HEK293 (cell line): ENCODE results near the gene PNLIPRP1.

Experiments
- CTCF ChIA-PET: fragments of 350-600 bp; formaldehyde crosslinking; extraction: SDS; loops from one replicate; lab custom pipeline; 2021; ENCODE audit warnings: antibody characterized with exemption; lab: Yijun Ruan, JAX
- POLR2A ChIA-PET: fragments of 300-600 bp; formaldehyde crosslinking; extraction: SDS; loops from one replicate; lab custom pipeline; 2020; ENCODE audit warnings: antibody characterized with exemption, inconsistent platforms; lab: Yijun Ruan, JAX
- H3K27ac ChIP-seq: fragments of 200-500 bp; sonication (Bioruptor generic); 2 replicates; pipeline ENCODE4 v1.5.1; 2014; ENCODE audit warnings: low read depth, low read length, control low read depth, inconsistent platforms; ENCODE audit errors: extremely low read depth
- H3K36me3 ChIP-seq, 2 experiments: fragments of 200-500 bp in 1 of 2; sonication (Bioruptor generic) in 1 of 2; 1 replicate in 1 of 2; 2 replicates in 1 of 2; pipeline ENCODE4 v1.5.1; 2014 to 2017; ENCODE audit warnings: inconsistent platforms in 2 of 2, low read length in 2 of 2; ENCODE audit not compliant: control insufficient read depth in 2 of 2, insufficient read depth in 1 of 2
- H3K4me1 ChIP-seq: fragments of 200-500 bp; sonication (Bioruptor generic); 2 replicates; pipeline ENCODE4 v1.5.1; 2014; ENCODE audit warnings: mild to moderate bottlenecking, low read length, inconsistent platforms; ENCODE audit not compliant: control insufficient read depth, insufficient read depth
- H3K4me3 ChIP-seq: 2 replicates; pipeline ENCODE4 v1.5.1; 2011; ENCODE audit warnings: low read depth, mild to moderate bottlenecking, control low read depth, low read length, moderate library complexity
- H3K9me3 ChIP-seq: fragments of 200-500 bp; sonication (Bioruptor generic); 2 replicates; pipeline ENCODE4 v1.5.1; 2014; ENCODE audit warnings: low read depth, low read length, inconsistent platforms; ENCODE audit not compliant: control insufficient read depth, insufficient read depth
- ATF2 ChIP-seq: fragments of 450-650 bp; formaldehyde crosslinking; IDR thresholded peaks from 2 replicates; pipeline ENCODE4 v1.5.1; 2016; ENCODE audit warnings: missing biosample characterization, missing genetic modification characterization, low read depth
- EGR2 ChIP-seq: fragments of 450-650 bp; formaldehyde crosslinking; IDR thresholded peaks from 2 replicates; pipeline ENCODE4 v1.5.1; 2016; ENCODE audit warnings: low read depth, missing biosample characterization, missing genetic modification characterization
- FEZF1 ChIP-seq: fragments of 450-650 bp; formaldehyde crosslinking; IDR thresholded peaks from 2 replicates; pipeline ENCODE4 v1.5.1; 2016; ENCODE audit warnings: missing biosample characterization, missing genetic modification characterization
- IKZF3 ChIP-seq: fragments of 450-650 bp; IDR thresholded peaks from 2 replicates; pipeline ENCODE4 v1.5.0; 2018; ENCODE audit warnings: missing biosample characterization, mild to moderate bottlenecking, missing genetic modification characterization, moderate library complexity
- KLF8 ChIP-seq: fragments of 450-650 bp; formaldehyde crosslinking; IDR thresholded peaks from 2 replicates; pipeline ENCODE4 v1.5.1; 2016; ENCODE audit warnings: missing biosample characterization, missing genetic modification characterization
- PRDM4 ChIP-seq: fragments of 450-650 bp; formaldehyde crosslinking; IDR thresholded peaks from 2 replicates; pipeline ENCODE4 v1.5.1; 2017; ENCODE audit warnings: missing biosample characterization, missing genetic modification characterization
- TRIM28 ChIP-seq: IDR thresholded peaks from 2 replicates; pipeline ENCODE4 v1.6.1; 2011; ENCODE audit warnings: low read length, control low read depth, borderline replicate concordance
- WT1 ChIP-seq: fragments of 450-650 bp; formaldehyde crosslinking; IDR thresholded peaks from 2 replicates; pipeline ENCODE4 v1.5.1; 2016; ENCODE audit warnings: missing biosample characterization, missing genetic modification characterization
- ZBTB21 ChIP-seq: fragments of 450-650 bp; formaldehyde crosslinking; IDR thresholded peaks from 2 replicates; pipeline ENCODE4 v1.5.1; 2017; ENCODE audit warnings: missing biosample characterization, missing genetic modification characterization
- ZNF223 ChIP-seq: fragments of 450-650 bp; formaldehyde crosslinking; IDR thresholded peaks from 2 replicates; pipeline ENCODE4 v1.5.1; 2016; ENCODE audit warnings: missing biosample characterization, missing genetic modification characterization
- ZNF23 ChIP-seq: fragments of 450-650 bp; formaldehyde crosslinking; IDR thresholded peaks from 2 replicates; pipeline ENCODE4 v1.5.1; 2016; ENCODE audit warnings: missing biosample characterization, missing genetic modification characterization, borderline replicate concordance
- ZNF302 ChIP-seq: fragments of 450-650 bp; formaldehyde crosslinking; IDR thresholded peaks from 2 replicates; pipeline ENCODE4 v1.5.1; 2016; ENCODE audit warnings: missing biosample characterization, missing genetic modification characterization, low read depth
- ZNF513 ChIP-seq: fragments of 450-650 bp; IDR thresholded peaks from 2 replicates; pipeline ENCODE4 v1.5.1; 2018; ENCODE audit warnings: missing biosample characterization, missing genetic modification characterization
- ZNF571 ChIP-seq: fragments of 450-650 bp; formaldehyde crosslinking; IDR thresholded peaks from 2 replicates; pipeline ENCODE4 v1.5.0; 2017; ENCODE audit warnings: missing biosample characterization, missing genetic modification characterization
- ZNF585B ChIP-seq: fragments of 450-650 bp; formaldehyde crosslinking; IDR thresholded peaks from 2 replicates; pipeline ENCODE4 v1.5.1; 2016; ENCODE audit warnings: missing biosample characterization, missing genetic modification characterization
- ZNF777 ChIP-seq: fragments of 450-650 bp; formaldehyde crosslinking; IDR thresholded peaks from 2 replicates; pipeline ENCODE4 v1.5.1; 2017; ENCODE audit warnings: missing biosample characterization, missing genetic modification characterization, borderline replicate concordance
- ZNF791 ChIP-seq: fragments of 450-650 bp; formaldehyde crosslinking; IDR thresholded peaks from 2 replicates; pipeline ENCODE4 v1.5.1; 2016; ENCODE audit warnings: missing biosample characterization, missing genetic modification characterization
- ZSCAN4 ChIP-seq: fragments of 450-650 bp; formaldehyde crosslinking; IDR thresholded peaks from 2 replicates; pipeline ENCODE4 v1.5.1; 2017; ENCODE audit warnings: missing biosample characterization, missing genetic modification characterization

The PNLIPRP1 gene

GRCh38 chr10:116545756-116546155 is 45.0 kb upstream of the PNLIPRP1 start, which contains the start of gene PNLIP:
Gene PNLIP (plus strand): TSS chr10:116545931. CDS start chr10:116546093, 162 bp downstream.
- ChIA-PET POLR2A (no interaction called here), CTCF (no interaction called here)
- no peaks in the 10 kb centered on the region for H3K36me3 ChIP-seq
- no peak within 1 kb of the TSS for H3K27ac ChIP-seq
- H3K4me1 ChIP-seq, result no peaks in the 10 kb centered on the region
- no peak within 1 kb of the TSS for H3K4me3 ChIP-seq
- no peak for TF ChIP-seq ZNF302
- TF ChIP-seq ZBTB21, result no peak
- TF ChIP-seq TRIM28, result no peak
- no peak for TF ChIP-seq ZNF223 (tag by site-specific recombination)
- TF ChIP-seq WT1, result no peak
- H3K9me3 ChIP-seq, result no peaks in the 10 kb centered on the region

GRCh38 chr10:116548301-116548700 is 42.5 kb upstream of the PNLIPRP1 start:
- Histone ChIP-seq H3K36me3 (no peaks in the 10 kb centered on the region), H3K27ac (no peak overlapping the region), H3K4me3 (no peak overlapping the region), H3K4me1 (no peaks in the 10 kb centered on the region), H3K9me3 (no peaks in the 10 kb centered on the region)
- TF ChIP-seq ZNF791 (no peak), ZNF585B (tag by site-specific recombination) (0 out of 2 replicates have a peak, but pooled peaks have one; percentile 23), ATF2 (tag by site-specific recombination) (no peak), KLF8 (tag by site-specific recombination) (no peak), IKZF3 (tag by site-specific recombination) (no peak)
- ChIA-PET POLR2A (no interaction called here), CTCF (interaction anchor here (0.7 kb wide), 1 partner anchor 33 kb away, joined by 3 read pairs; no protein-coding TSS in a partner anchor)

- no peaks in the 10 kb centered on the region for H3K4me1 ChIP-seq
- H3K27ac ChIP-seq, result no peak overlapping the region
- CTCF ChIA-PET, result interaction anchor here (0.6 kb wide), 1 partner anchor 1113 kb away, joined by 3 read pairs; no protein-coding TSS in a partner anchor
- TF ChIP-seq EGR2 (tag by site-specific recombination) (no peak), ZNF777 (no peak), FEZF1 (no peak), ZSCAN4 (tag by site-specific recombination) (no peak), PRDM4 (tag by site-specific recombination) (no peak), ZNF23 (tag by site-specific recombination) (no peak), ZNF513 (no peak), ZNF571 (no peak)
- H3K9me3 ChIP-seq, result no peaks in the 10 kb centered on the region
- H3K36me3 ChIP-seq, result no peaks in the 10 kb centered on the region
- no peak overlapping the region for H3K4me3 ChIP-seq
- POLR2A ChIA-PET, result no interaction called here
These were observed 37.3 kb upstream of the PNLIPRP1 start for GRCh38 chr10:116553378-116553980.
